Keratinocyte (primary cell): ENCODE measurements around the gene PCDHGC5. TPM values are rescaled to one million over a fixed set of nuclear protein-coding genes. Genes with fewer than 3 reads are reported as not detected.

Source experiments
- DNase-seq: peaks from one replicate; pipeline ENCODE4 v3.0.0-alpha.2; 2011; ENCODE audit warnings: low read depth, missing footprints, low spot score
- FAIRE-seq: peaks from 2 replicates; lab custom pipeline; 2011; peaks lifted over from hg19 to GRCh38; lab: Jason Lieb, UNC
- H2AFZ ChIP-seq: 2 replicates; pipeline ENCODE4 v1.6.0; 2012; ENCODE audit warnings: low read length, control low read depth, inconsistent platforms; ENCODE audit not compliant: control insufficient read depth
- H3K27ac ChIP-seq: 2 replicates; pipeline ENCODE4 v1.5.1; 2011; ENCODE audit warnings: low read length; ENCODE audit not compliant: control insufficient read depth, insufficient read depth
- H3K27me3 ChIP-seq: 3 replicates; pipeline ENCODE4 v1.6.0; 2011; ENCODE audit warnings: low read length; ENCODE audit not compliant: control insufficient read depth, insufficient read depth; ENCODE audit errors: extremely low read depth
- H3K36me3 ChIP-seq, 2 experiments: 2 replicates in 1 of 2; 3 replicates in 1 of 2; pipeline ENCODE4 v1.5.1; 2011; ENCODE audit warnings: low read length in 2 of 2, mild to moderate bottlenecking in 1 of 2; ENCODE audit not compliant: control insufficient read depth in 2 of 2, insufficient read depth in 2 of 2; ENCODE audit errors: extremely low read depth in 1 of 2
- H3K4me1 ChIP-seq: 3 replicates; pipeline ENCODE4 v1.5.1; 2011; ENCODE audit warnings: low read length; ENCODE audit not compliant: control insufficient read depth, insufficient read depth; ENCODE audit errors: extremely low read depth
- H3K4me2 ChIP-seq: 3 replicates; pipeline ENCODE4 v1.6.0; 2011; ENCODE audit warnings: low read depth, low read length; ENCODE audit not compliant: control insufficient read depth, insufficient read depth; ENCODE audit errors: extremely low read depth
- H3K4me3 ChIP-seq, 3 experiments: fragments of 200-600 bp in 1 of 3; sonication (generic) in 1 of 3; 2 replicates in 2 of 3; 3 replicates in 1 of 3; pipeline ENCODE4 v1.5.1; 2011 to 2016; ENCODE audit warnings: low read length in 3 of 3, mild to moderate bottlenecking in 3 of 3, control low read depth in 2 of 3, inconsistent platforms in 1 of 3, low read depth in 1 of 3, mixed read lengths in 1 of 3, mixed run types in 1 of 3, moderate library complexity in 1 of 3; ENCODE audit not compliant: control insufficient read depth in 2 of 3, insufficient read depth in 2 of 3; ENCODE audit errors: extremely low read depth in 1 of 3
- H3K79me2 ChIP-seq: 2 replicates; pipeline ENCODE4 v1.6.0; 2012; ENCODE audit warnings: low read length; ENCODE audit not compliant: control insufficient read depth, insufficient read depth
- H3K9ac ChIP-seq: 3 replicates; pipeline ENCODE4 v1.6.0; 2011; ENCODE audit warnings: low read length; ENCODE audit not compliant: control insufficient read depth, insufficient read depth; ENCODE audit errors: extremely low read depth
- H3K9me1 ChIP-seq: 3 replicates; pipeline ENCODE4 v1.6.0; 2011; ENCODE audit warnings: low read length; ENCODE audit not compliant: control insufficient read depth, insufficient read depth; ENCODE audit errors: extremely low read depth
- H3K9me3 ChIP-seq: 2 replicates; pipeline ENCODE4 v1.5.1; 2012; ENCODE audit warnings: low read depth, low read length; ENCODE audit not compliant: control insufficient read depth
- H4K20me1 ChIP-seq: 3 replicates; pipeline ENCODE4 v1.6.0; 2011; ENCODE audit warnings: low read length; ENCODE audit not compliant: control insufficient read depth, insufficient read depth; ENCODE audit errors: extremely low read depth
- EZH2 ChIP-seq: IDR thresholded peaks from one replicate; pipeline ENCODE4 v1.6.1; 2012; ENCODE audit warnings: inconsistent platforms, mild to moderate bottlenecking, low read length, moderate library complexity
- dilution Hi-C: fragments of 300-500 bp; cut with MboI; formaldehyde crosslinking; loops from one replicate; pipeline ENCODE4 v1.7.0; 2020; ENCODE audit warnings: low sequenced_read_pairs; ENCODE audit not compliant: extremely low pct_ligation_motif_present
- polyA plus RNA-seq, 5 experiments: library from polyadenylated mRNA; depleted of rRNA in 3 of 5; stranded (reverse) in 3 of 5; stranded (forward) in 1 of 5; unstranded in 1 of 5; fragments of >200 nt; gene quantifications; 1 replicate in 1 of 5; 2 replicates in 3 of 5; 3 replicates in 1 of 5; pipeline versions ENCODE4 v1.2.1 to v1.2.3, GENCODE V29; 2011 to 2012; ENCODE audit warnings: missing spikeins in 2 of 5, low read depth in 1 of 5, low replicate concordance in 1 of 5
- TF ChIP-seq, protein P1 (sequence below), 3 experiments: IDR thresholded peaks in 1 of 3; conservative IDR thresholded peaks in 1 of 3; optimal IDR thresholded peaks in 1 of 3; 2 replicates in 2 of 3; 3 replicates in 1 of 3; pipeline versions ENCODE3 to v1.5.1; 2011; ENCODE audit warnings: low read length in 3 of 3, mild to moderate bottlenecking in 3 of 3, moderate library complexity in 2 of 3, control low read depth in 1 of 3, inconsistent platforms in 1 of 3; ENCODE audit not compliant: insufficient read depth in 2 of 3; ENCODE audit errors: extremely low read depth in 1 of 3

Gene PCDHGC5
- polyA plus RNA-seq, 1 donor (not counting 4 experiments of a cell fraction or from before 2014, with no cell fraction given): 0.77 TPM

DNA sequence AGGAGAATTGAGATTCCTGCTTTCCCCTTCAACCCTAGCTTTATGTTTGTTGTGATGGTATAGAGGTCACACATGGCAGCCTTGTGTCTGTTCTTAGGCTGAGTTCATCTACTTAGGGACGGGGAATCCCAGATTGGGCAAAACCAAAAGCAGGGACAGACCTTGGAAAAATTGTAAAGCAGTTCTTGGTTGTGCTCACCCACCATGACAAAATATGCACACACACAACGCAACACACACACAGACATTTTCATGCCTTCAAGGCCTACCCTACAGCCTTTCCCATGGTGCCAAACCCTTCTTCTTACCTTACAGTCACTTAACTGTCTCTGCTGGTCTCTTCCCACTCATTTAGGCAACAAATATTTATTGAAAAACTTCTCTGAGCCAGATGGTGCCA is 14.8 kb downstream of the PCDHGC5 start:
- TF ChIP-seq, protein P1, sequence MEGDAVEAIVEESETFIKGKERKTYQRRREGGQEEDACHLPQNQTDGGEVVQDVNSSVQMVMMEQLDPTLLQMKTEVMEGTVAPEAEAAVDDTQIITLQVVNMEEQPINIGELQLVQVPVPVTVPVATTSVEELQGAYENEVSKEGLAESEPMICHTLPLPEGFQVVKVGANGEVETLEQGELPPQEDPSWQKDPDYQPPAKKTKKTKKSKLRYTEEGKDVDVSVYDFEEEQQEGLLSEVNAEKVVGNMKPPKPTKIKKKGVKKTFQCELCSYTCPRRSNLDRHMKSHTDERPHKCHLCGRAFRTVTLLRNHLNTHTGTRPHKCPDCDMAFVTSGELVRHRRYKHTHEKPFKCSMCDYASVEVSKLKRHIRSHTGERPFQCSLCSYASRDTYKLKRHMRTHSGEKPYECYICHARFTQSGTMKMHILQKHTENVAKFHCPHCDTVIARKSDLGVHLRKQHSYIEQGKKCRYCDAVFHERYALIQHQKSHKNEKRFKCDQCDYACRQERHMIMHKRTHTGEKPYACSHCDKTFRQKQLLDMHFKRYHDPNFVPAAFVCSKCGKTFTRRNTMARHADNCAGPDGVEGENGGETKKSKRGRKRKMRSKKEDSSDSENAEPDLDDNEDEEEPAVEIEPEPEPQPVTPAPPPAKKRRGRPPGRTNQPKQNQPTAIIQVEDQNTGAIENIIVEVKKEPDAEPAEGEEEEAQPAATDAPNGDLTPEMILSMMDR (optimal IDR thresholded peaks at IDR 0.05 in 1 of 3, IDR thresholded peaks at IDR 0.05 in 1 of 3, conservative IDR thresholded peaks at IDR 0.05 in 1 of 3; ENCODE audit: extremely low read depth in 1 of 3, insufficient read depth in 2 of 3, low read length in 3 of 3): no peak
- no peak for TF ChIP-seq EZH2
- DNase-seq: no peak
- Histone ChIP-seq H4K20me1 (no peaks in the 10 kb centered on the region), H3K9me1 (no peaks in the 10 kb centered on the region), H3K27me3 (no peaks in the 10 kb centered on the region), H3K9me3 (no peaks in the 10 kb centered on the region), H3K36me3 (peaks cover 0 to 18% of the 10 kb centered on the region in 2 experiments), H3K4me1 (peaks cover 3% of the 10 kb centered on the region), H3K27ac (no peak overlapping the region), H3K9ac (no peak overlapping the region), H3K79me2 (no peaks in the 10 kb centered on the region), H3K4me2 (no peak overlapping the region), H3K4me3 (no peak overlapping the region), H2AFZ (no peak overlapping the region)
- FAIRE-seq: no peak
- dilution Hi-C loops: no loop called here

DNA sequence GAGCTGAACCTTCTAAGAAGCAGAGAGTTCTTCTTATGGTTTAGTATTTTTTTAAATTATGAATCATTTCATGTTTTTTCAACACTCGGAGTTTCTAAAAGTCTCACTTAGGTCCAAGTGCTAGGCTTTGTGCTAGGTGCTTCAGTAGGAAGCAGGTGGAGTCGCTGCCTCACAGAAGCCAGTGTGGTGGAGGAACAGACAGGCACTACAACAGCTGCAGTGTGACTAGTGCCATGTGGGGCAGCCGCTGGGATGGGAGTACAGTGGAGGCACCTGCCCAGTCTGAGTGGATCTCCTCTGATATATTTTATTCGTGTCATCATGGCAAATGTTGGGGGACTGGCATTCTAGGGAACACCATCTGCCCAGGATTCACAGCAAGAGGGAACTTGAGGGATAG is 15.3 kb downstream of the PCDHGC5 start:
- no peak for DNase-seq
- no peak for FAIRE-seq

More for the DNA sequence above, 15.3 kb downstream of the PCDHGC5 start:
- Histone ChIP-seq H3K79me2 (no peaks in the 10 kb centered on the region), H3K4me1 (peaks cover 8% of the 10 kb centered on the region), H3K9ac (no peak overlapping the region), H3K4me2 (no peak overlapping the region), H3K4me3 (no peak overlapping the region), H3K9me3 (no peaks in the 10 kb centered on the region), H4K20me1 (no peaks in the 10 kb centered on the region), H3K27ac (no peak overlapping the region), H3K27me3 (no peaks in the 10 kb centered on the region), H3K9me1 (no peaks in the 10 kb centered on the region), H2AFZ (no peak overlapping the region), H3K36me3 (peaks cover 0 to 16% of the 10 kb centered on the region in 2 experiments)
- dilution Hi-C loops: no loop called here
- TF ChIP-seq, protein P1 (optimal IDR thresholded peaks at IDR 0.05 in 1 of 3, IDR thresholded peaks at IDR 0.05 in 1 of 3, conservative IDR thresholded peaks at IDR 0.05 in 1 of 3; ENCODE audit: extremely low read depth in 1 of 3, insufficient read depth in 2 of 3, low read length in 3 of 3): no peak
- TF ChIP-seq EZH2: no peak
